GM12878 (cell line): ENCODE data around the gene TMEM207. TPM values are rescaled to one million over a fixed set of nuclear protein-coding genes. Genes with fewer than 3 reads are reported as not detected.
A peak's percentile ranks its signal among the peaks of the same experiment; 100 is the strongest.

ENCODE experiments used
- CBFB ChIP-seq: IDR thresholded peaks from 2 replicates; pipeline ENCODE4 v1.6.1; 2016; ENCODE audit warnings: antibody characterized with exemption, low read depth
- CBX5 ChIP-seq: sonication (generic); IDR thresholded peaks from 2 replicates; pipeline ENCODE4 v1.6.1; 2016; ENCODE audit warnings: low read depth, moderate library complexity, mild to moderate bottlenecking, inconsistent platforms
- EED ChIP-seq: sonication (generic); IDR thresholded peaks from 2 replicates; pipeline ENCODE4 v1.6.1; 2016; ENCODE audit warnings: antibody characterized with exemption, low read depth
- FOXK2 ChIP-seq: fragments of 450-650 bp; IDR thresholded peaks from 2 replicates; pipeline ENCODE4 v1.6.1; 2017; ENCODE audit warnings: mild to moderate bottlenecking, moderate library complexity
- MEF2A ChIP-seq: IDR thresholded peaks from 2 replicates; pipeline ENCODE4 v1.6.1; 2011; ENCODE audit warnings: low read depth, mild to moderate bottlenecking, low read length, moderate library complexity; ENCODE audit not compliant: insufficient read depth
- POLR2AphosphoS5 ChIP-seq: IDR thresholded peaks from 2 replicates; pipeline ENCODE4 v1.6.1; 2011; ENCODE audit warnings: mild to moderate bottlenecking, low read length, inconsistent platforms
- WRNIP1 ChIP-seq: IDR thresholded peaks from 2 replicates; pipeline ENCODE4 v1.6.1; 2011; ENCODE audit warnings: low read depth, low read length, improper control_type of control experiment, borderline replicate concordance
- ZNF24 ChIP-seq: fragments of 450-650 bp; IDR thresholded peaks from 2 replicates; pipeline ENCODE4 v1.6.1; 2017; ENCODE audit warnings: antibody characterized with exemption, mild to moderate bottlenecking
- polyA plus RNA-seq, 11 experiments: library from polyadenylated mRNA; depleted of rRNA in 4 of 11; unstranded in 6 of 11; stranded (reverse) in 5 of 11; fragments of >200 nt; fragmentation: Nextera tagmentation in 4 of 11; fragmentation: Illumina TruSeq in 1 of 11; extraction: Ambion mirVana in 4 of 11; extraction: Trizol in 1 of 11; gene quantifications; 1 replicate in 1 of 11; 2 replicates in 10 of 11; pipeline versions ENCODE4 v1.2.1 to v1.2.3, GENCODE V29; 2011 to 2016; ENCODE audit warnings: inconsistent platforms in 2 of 11, missing spikeins in 2 of 11, low read depth in 1 of 11
- total RNA-seq, 4 experiments: library from RNA; depleted of rRNA in 3 of 4; stranded (reverse); fragments of >200 nt in 3 of 4; fragmentation: Illumina TruSeq in 1 of 4; extraction: Trizol in 1 of 4; gene quantifications; 2 replicates each; pipeline versions ENCODE4 v1.2.1 to v1.2.3, GENCODE V29; 2013 to 2021
- TF ChIP-seq, protein P1 (sequence below): fragments of 450-650 bp; conservative IDR thresholded peaks from 2 replicates; pipeline ENCODE4 v1.6.1; 2017; ENCODE audit warnings: mild to moderate bottlenecking, moderate library complexity
- TF ChIP-seq, protein P2 (sequence below): fragments of 450-650 bp; IDR thresholded peaks from 2 replicates; pipeline ENCODE4 v1.6.1; 2016; ENCODE audit warnings: mild to moderate bottlenecking
- TF ChIP-seq, protein P3 (sequence below): fragments of 450-650 bp; formaldehyde crosslinking; IDR thresholded peaks from 2 replicates; pipeline ENCODE4 v1.4.0; 2020; ENCODE audit warnings: mild to moderate bottlenecking, moderate library complexity
- TF ChIP-seq, protein P4 (sequence below): IDR thresholded peaks from 2 replicates; pipeline ENCODE4 v1.6.1; 2012; ENCODE audit warnings: mild to moderate bottlenecking, low read depth, low read length
- TF ChIP-seq, protein P5 (sequence below): IDR thresholded peaks from 2 replicates; pipeline ENCODE4 v1.6.1; 2012; ENCODE audit warnings: low read depth, low read length, improper control_type of control experiment

TMEM207 gene
- total and polyA plus RNA-seq, 10 of the 15 experiments (the other 5 are each of a cell fraction or from before 2014, with no cell fraction given), result not detected

DNA sequence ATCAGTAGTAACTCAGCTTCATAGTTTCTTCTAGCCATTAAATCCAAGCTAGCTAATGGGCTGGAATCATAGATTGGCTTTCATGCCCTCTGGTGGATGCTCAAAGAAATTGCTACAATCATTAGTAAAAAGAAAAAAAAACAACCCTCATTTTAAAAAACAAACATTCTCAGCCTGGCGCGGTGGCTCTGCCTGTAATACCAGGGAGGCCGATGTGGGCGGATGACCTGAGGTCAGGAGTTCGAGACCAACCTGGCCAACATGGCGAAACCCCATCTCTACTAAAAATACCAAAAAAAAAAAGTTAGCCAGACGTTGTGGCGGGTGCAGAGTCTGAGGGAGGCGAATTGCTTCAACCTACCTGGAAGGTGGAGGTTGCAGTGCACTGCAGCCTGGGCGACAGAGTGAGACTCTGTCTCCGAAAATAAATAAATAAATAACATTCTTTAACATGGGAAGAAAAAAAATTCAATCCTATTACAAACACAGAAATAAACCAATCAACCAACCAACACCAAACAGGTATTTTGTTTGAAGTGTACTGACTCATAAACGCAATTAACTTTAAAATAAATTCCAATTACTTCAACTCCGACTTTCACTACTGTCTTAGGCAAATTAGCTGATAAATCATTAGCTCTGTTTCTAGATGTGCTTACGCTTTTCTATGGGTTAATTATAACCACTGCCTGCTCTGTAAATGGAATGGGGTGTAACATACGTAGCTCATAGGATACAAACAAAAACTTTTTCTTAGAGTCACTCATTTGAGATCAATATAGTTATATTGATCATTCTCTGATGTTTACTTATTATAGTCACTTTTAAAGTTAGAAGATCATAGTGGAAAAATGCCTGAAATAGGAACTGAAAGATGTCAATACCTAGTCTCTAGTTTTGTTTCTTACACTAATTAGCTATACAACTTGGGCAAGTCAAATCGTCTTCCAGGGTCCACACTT is 24.9 kb downstream of the TMEM207 start (continued):
- no peak for TF ChIP-seq MEF2A
- no peak for TF ChIP-seq CBFB
- TF ChIP-seq, protein P1, sequence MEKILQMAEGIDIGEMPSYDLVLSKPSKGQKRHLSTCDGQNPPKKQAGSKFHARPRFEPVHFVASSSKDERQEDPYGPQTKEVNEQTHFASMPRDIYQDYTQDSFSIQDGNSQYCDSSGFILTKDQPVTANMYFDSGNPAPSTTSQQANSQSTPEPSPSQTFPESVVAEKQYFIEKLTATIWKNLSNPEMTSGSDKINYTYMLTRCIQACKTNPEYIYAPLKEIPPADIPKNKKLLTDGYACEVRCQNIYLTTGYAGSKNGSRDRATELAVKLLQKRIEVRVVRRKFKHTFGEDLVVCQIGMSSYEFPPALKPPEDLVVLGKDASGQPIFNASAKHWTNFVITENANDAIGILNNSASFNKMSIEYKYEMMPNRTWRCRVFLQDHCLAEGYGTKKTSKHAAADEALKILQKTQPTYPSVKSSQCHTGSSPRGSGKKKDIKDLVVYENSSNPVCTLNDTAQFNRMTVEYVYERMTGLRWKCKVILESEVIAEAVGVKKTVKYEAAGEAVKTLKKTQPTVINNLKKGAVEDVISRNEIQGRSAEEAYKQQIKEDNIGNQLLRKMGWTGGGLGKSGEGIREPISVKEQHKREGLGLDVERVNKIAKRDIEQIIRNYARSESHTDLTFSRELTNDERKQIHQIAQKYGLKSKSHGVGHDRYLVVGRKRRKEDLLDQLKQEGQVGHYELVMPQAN, result 0 out of 2 replicates have a peak, but pooled peaks have one; percentile 27
- TF ChIP-seq CBX5, result no peak
- no peak for TF ChIP-seq POLR2AphosphoS5
- no peak for TF ChIP-seq FOXK2
- peak; percentile 57 for TF ChIP-seq ZNF24
- TF ChIP-seq, protein P2, sequence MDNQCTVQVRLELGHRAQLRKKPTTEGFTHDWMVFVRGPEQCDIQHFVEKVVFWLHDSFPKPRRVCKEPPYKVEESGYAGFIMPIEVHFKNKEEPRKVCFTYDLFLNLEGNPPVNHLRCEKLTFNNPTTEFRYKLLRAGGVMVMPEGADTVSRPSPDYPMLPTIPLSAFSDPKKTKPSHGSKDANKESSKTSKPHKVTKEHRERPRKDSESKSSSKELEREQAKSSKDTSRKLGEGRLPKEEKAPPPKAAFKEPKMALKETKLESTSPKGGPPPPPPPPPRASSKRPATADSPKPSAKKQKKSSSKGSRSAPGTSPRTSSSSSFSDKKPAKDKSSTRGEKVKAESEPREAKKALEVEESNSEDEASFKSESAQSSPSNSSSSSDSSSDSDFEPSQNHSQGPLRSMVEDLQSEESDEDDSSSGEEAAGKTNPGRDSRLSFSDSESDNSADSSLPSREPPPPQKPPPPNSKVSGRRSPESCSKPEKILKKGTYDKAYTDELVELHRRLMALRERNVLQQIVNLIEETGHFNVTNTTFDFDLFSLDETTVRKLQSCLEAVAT, result peak; percentile 74
- TF ChIP-seq, protein P3, sequence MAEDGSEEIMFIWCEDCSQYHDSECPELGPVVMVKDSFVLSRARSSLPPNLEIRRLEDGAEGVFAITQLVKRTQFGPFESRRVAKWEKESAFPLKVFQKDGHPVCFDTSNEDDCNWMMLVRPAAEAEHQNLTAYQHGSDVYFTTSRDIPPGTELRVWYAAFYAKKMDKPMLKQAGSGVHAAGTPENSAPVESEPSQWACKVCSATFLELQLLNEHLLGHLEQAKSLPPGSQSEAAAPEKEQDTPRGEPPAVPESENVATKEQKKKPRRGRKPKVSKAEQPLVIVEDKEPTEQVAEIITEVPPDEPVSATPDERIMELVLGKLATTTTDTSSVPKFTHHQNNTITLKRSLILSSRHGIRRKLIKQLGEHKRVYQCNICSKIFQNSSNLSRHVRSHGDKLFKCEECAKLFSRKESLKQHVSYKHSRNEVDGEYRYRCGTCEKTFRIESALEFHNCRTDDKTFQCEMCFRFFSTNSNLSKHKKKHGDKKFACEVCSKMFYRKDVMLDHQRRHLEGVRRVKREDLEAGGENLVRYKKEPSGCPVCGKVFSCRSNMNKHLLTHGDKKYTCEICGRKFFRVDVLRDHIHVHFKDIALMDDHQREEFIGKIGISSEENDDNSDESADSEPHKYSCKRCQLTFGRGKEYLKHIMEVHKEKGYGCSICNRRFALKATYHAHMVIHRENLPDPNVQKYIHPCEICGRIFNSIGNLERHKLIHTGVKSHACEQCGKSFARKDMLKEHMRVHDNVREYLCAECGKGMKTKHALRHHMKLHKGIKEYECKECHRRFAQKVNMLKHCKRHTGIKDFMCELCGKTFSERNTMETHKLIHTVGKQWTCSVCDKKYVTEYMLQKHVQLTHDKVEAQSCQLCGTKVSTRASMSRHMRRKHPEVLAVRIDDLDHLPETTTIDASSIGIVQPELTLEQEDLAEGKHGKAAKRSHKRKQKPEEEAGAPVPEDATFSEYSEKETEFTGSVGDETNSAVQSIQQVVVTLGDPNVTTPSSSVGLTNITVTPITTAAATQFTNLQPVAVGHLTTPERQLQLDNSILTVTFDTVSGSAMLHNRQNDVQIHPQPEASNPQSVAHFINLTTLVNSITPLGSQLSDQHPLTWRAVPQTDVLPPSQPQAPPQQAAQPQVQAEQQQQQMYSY (CRISPR knock-in tag), result no peak
- TF ChIP-seq, protein P4, sequence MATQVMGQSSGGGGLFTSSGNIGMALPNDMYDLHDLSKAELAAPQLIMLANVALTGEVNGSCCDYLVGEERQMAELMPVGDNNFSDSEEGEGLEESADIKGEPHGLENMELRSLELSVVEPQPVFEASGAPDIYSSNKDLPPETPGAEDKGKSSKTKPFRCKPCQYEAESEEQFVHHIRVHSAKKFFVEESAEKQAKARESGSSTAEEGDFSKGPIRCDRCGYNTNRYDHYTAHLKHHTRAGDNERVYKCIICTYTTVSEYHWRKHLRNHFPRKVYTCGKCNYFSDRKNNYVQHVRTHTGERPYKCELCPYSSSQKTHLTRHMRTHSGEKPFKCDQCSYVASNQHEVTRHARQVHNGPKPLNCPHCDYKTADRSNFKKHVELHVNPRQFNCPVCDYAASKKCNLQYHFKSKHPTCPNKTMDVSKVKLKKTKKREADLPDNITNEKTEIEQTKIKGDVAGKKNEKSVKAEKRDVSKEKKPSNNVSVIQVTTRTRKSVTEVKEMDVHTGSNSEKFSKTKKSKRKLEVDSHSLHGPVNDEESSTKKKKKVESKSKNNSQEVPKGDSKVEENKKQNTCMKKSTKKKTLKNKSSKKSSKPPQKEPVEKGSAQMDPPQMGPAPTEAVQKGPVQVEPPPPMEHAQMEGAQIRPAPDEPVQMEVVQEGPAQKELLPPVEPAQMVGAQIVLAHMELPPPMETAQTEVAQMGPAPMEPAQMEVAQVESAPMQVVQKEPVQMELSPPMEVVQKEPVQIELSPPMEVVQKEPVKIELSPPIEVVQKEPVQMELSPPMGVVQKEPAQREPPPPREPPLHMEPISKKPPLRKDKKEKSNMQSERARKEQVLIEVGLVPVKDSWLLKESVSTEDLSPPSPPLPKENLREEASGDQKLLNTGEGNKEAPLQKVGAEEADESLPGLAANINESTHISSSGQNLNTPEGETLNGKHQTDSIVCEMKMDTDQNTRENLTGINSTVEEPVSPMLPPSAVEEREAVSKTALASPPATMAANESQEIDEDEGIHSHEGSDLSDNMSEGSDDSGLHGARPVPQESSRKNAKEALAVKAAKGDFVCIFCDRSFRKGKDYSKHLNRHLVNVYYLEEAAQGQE, result no peak
- no peak for TF ChIP-seq WRNIP1
- no peak for TF ChIP-seq EED
- TF ChIP-seq, protein P5, sequence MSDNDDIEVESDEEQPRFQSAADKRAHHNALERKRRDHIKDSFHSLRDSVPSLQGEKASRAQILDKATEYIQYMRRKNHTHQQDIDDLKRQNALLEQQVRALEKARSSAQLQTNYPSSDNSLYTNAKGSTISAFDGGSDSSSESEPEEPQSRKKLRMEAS, result no peak
